Upper lobe of left lung (tissue), 4 donors: ENCODE measurements around the gene OTUD7B.

Experiments used
- CTCF ChIP-seq, 6 experiments: fragments of 450-650 bp in 4 of 6; fragments of 200-600 bp in 2 of 6; sonication (generic) in 2 of 6; IDR thresholded peaks; one replicate each; pipeline ENCODE4 v1.5.1; 2016 to 2019; ENCODE audit warnings: antibody characterized with exemption in 6 of 6
- EP300 ChIP-seq, 4 donors: sonication (generic); formaldehyde crosslinking; IDR thresholded peaks; one replicate each; pipeline ENCODE4 v1.5.1; 2017; ENCODE audit warnings: antibody characterized with exemption in 4 of 4, control low read depth in 2 of 4
- POLR2A ChIP-seq, 4 donors: fragments of 450-650 bp; IDR thresholded peaks; one replicate each; pipeline ENCODE4 v1.5.1; 2016 to 2017; ENCODE audit warnings: antibody characterized with exemption in 4 of 4, mild to moderate bottlenecking in 2 of 4

GRCh38 chr1:149993764-149994163, 16.8 kb downstream of the OTUD7B start:
- TF ChIP-seq CTCF (IDR thresholded peaks at IDR 0.05): no peak
- TF ChIP-seq EP300 (IDR thresholded peaks at IDR 0.05): no peak
- TF ChIP-seq POLR2A (IDR thresholded peaks at IDR 0.05): no peak
